Heart right ventricle (tissue), 16 donors: ENCODE results near the gene DLX5. TPM values are rescaled to one million over a fixed set of nuclear protein-coding genes. Genes with fewer than 3 reads are reported as not detected.

Experiments
- ATAC-seq, 8 donors: fragments of 200-7000 bp; cut with Tn5 transposase; one replicate each; pipeline ENCODE4 v1.9.1; 2020; ENCODE audit warnings: mild to moderate bottlenecking in 8 of 8, moderate library complexity in 8 of 8, moderate number of reproducible peaks in 1 of 8
- DNase-seq, 2 donors: peaks; one replicate each; pipeline ENCODE4 v3.0.0-alpha.2; 2020
- H3K27ac ChIP-seq, 10 donors: fragments of 200-600 bp; sonication (generic) in 2 of 10; one replicate each; pipeline versions ENCODE4 v1.5.0 to v1.8.0; 2020 to 2022; ENCODE audit warnings: mild to moderate bottlenecking in 3 of 10
- H3K27me3 ChIP-seq, 7 donors: fragments of 200-600 bp; one replicate each; pipeline ENCODE4 v1.8.0; 2021 to 2022; ENCODE audit warnings: mild to moderate bottlenecking in 2 of 7
- H3K36me3 ChIP-seq, 9 donors: fragments of 200-600 bp; sonication (generic) in 1 of 9; one replicate each; pipeline versions ENCODE4 v1.5.0 to v1.8.0; 2020 to 2022; ENCODE audit warnings: mild to moderate bottlenecking in 2 of 9
- H3K4me1 ChIP-seq, 9 donors: fragments of 200-600 bp; sonication (generic) in 1 of 9; one replicate each; pipeline versions ENCODE4 v1.5.0 to v1.8.0; 2020 to 2022; ENCODE audit warnings: mild to moderate bottlenecking in 4 of 9
- H3K4me3 ChIP-seq, 10 donors: fragments of 200-600 bp; sonication (generic) in 2 of 10; one replicate each; pipeline versions ENCODE4 v1.5.0 to v1.8.0; 2020 to 2022; ENCODE audit warnings: mild to moderate bottlenecking in 7 of 10, moderate library complexity in 2 of 10
- H3K9me3 ChIP-seq, 11 donors: fragments of 200-600 bp in 10 of 11; sonication (generic) in 2 of 11; one replicate each; pipeline versions ENCODE4 v1.5.0 to v1.8.0; 2013 to 2022; ENCODE audit warnings: mild to moderate bottlenecking in 2 of 11, control low read depth in 1 of 11, moderate library complexity in 1 of 11
- WGBS, 2 donors: extraction: QIAGEN DNeasy Blood & Tissue Kit; methylation state at CpG; one replicate each; pipeline ENCODE4 v1.1.7; 2013; ENCODE audit warnings: inconsistent platforms in 1 of 2; 5-methylcytosine and 5-hydroxymethylcytosine counted together
- intact Hi-C, 10 donors: fragments of 100-400 bp; cut with DNase I; formaldehyde crosslinking; loops; one replicate each; pipeline versions ENCODE4 v1.11.1 to v1.14.2; 2022
- polyA plus RNA-seq, 2 donors: library from polyadenylated mRNA; stranded (reverse); fragments of 200-250 nt; gene quantifications; one replicate each; pipeline ENCODE4 v1.2.3, GENCODE V29; 2013
- total RNA-seq, 10 donors: library from RNA; stranded (reverse); fragmentation: NEBNext Ultra II Directional in 3 of 10; extraction: Animal tissue kit (Norgen Biotek cat#: 25700) in 3 of 10; gene quantifications; one replicate each; pipeline versions ENCODE4 v1.2.1 to v1.2.4, GENCODE V29; 2021 to 2023
- TF ChIP-seq, protein P1 (sequence below), 9 donors: fragments of 200-600 bp; sonication (generic) in 2 of 9; IDR thresholded peaks; one replicate each; pipeline versions ENCODE4 v1.5.0 to v1.8.0; 2021 to 2022; ENCODE audit warnings: antibody characterized with exemption in 9 of 9, mild to moderate bottlenecking in 5 of 9, moderate library complexity in 1 of 9
- donor health status: Arrhythmogenic right ventricular cardiomyopathy.
- donor health status: ischemic (EF 13 %, LVEDD 7.1; RV severe dilation, severe dysfunction).
- donor health status: healthy with polysubstance abuse.
- donor health status: DM: no; HTN: yes; CAD: no.
- donor health status: DM: no; HTN: no; CAD: no.
- donor health status: ischemic (EF 25% LVEDD 6.9; RV normal size, moderate dysfunction).
- donor health status: ischemic (EF 25% LVEDD 5.7; RV mildly dilated, moderate dysfunction).
- donor health status: healthy.
- donor health status: DM: yes; HTN: yes; CAD: no.
- donor health status: Ischemic cardiomyopathy.
- donor health status: ischemic (EF 35%, LVEDD 5.7; RV mildly dilated, moderate dysfunction).
- donor health status: nonischemic (EF 11% LVEDD 7.7; RV severe dilation, severe dysfunction).
- donor health status: DM: yes; HTN: yes; CAD: no.
- donor health status: PGD.
- donor health status: ischemic (EF 29% LVEDD 5.4; RV normal size, mild dysfunction).
- donor health status: nonischemic (EF 23%, LVEDD 6.1; RV moderate dilation, normal function).

DLX5 gene
- total and polyA plus RNA-seq, 12 donors: 0.09 TPM; not detected in 11

DNA sequence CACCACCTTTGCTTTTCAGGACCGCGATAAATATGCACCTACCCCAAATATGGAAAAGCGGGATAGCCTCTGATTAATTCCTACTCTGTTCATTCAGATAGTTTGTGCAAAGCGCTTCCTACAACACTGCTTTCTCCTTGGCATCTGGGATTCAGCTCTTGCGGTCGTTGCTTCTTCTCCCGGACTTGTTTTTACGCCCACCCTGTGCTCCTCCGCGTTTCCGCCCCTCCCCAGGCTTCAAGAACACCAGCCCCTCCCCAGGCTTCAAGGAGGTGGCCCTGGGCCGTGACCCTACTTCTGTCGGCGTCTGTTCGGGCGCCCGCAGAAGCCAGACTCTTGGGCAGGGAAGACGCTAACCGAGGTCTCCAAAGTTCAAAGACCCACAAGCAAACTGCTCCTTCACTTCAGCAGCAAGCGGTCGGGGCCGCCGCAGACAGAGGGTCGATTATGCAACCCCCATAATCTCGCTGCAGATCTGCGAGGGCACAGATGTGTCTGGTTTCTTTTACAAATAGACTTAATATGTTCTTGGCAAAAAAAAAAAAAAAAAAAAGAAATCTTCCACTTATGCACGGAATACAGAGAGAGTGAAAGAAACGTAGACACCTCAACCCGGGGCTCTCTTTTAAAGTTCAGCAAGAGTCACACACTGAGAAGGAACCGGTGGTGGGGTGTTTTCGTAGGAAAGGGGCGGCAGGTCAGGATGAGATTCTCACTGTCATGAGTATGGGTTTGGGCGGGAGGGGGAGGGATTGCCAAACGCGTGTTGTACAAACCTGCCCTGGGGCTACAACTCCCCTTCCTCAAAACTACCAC, 1.9 kb downstream of the DLX5 start:
- DNase-seq: no peak
- no peak overlapping the region for H3K27ac ChIP-seq
- ATAC-seq: no peak
- no peaks in the 10 kb centered on the region for H3K36me3 ChIP-seq
- TF ChIP-seq, protein P1, sequence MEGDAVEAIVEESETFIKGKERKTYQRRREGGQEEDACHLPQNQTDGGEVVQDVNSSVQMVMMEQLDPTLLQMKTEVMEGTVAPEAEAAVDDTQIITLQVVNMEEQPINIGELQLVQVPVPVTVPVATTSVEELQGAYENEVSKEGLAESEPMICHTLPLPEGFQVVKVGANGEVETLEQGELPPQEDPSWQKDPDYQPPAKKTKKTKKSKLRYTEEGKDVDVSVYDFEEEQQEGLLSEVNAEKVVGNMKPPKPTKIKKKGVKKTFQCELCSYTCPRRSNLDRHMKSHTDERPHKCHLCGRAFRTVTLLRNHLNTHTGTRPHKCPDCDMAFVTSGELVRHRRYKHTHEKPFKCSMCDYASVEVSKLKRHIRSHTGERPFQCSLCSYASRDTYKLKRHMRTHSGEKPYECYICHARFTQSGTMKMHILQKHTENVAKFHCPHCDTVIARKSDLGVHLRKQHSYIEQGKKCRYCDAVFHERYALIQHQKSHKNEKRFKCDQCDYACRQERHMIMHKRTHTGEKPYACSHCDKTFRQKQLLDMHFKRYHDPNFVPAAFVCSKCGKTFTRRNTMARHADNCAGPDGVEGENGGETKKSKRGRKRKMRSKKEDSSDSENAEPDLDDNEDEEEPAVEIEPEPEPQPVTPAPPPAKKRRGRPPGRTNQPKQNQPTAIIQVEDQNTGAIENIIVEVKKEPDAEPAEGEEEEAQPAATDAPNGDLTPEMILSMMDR (IDR thresholded peaks at IDR 0.05): no peak
- no peak overlapping the region for H3K4me3 ChIP-seq
- H3K9me3 ChIP-seq: no peaks in the 10 kb centered on the region
- peaks cover 30 to 100% (median 99%) of the 10 kb centered on the region in 7 donors for H3K27me3 ChIP-seq
- intact Hi-C loops: loop anchor here in 6 of 10 donors (5.0 to 10.0 kb wide), 4 partner anchors 608 to 1108 kb away; no protein-coding TSS in a partner anchor
- 7% methylated on average over 35 of the region's 35 CpGs for WGBS, 2 donors
- peaks cover 2 to 70% (median 49%) of the 10 kb centered on the region in 9 donors for H3K4me1 ChIP-seq

DNA sequence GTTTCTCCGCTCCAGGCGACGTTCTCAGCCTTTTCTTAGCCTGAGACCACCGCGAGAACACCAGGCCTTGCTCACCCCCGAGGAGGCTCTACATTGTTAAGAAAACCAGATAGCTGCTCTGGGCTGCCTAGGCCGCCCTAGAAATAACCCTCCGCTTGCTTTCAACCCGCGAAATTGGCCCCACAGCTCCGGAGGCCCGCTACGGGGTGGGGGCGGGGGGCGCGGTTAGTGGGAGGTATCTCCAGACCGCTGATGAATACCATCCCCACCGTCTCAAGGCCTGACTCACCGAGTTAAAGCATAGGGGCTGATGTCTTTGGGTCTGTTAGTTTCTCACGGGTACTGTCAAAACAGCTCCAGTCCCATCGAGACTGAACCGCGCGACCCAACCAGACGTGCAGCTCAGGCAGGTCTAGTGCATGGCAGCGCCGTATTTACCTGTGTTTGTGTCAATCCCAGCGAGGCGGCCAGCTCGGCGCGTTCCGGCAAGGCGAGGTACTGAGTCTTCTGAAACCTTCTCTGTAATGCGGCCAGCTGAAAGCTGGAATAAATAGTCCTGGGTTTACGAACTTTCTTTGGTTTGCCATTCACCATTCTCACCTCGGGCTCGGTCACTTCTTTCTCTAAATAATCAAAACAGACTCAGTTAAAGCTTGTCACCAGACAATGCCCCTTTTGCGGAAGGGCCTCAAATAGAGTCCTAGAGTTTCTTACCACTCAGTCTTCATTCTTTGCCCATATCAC, 2.7 kb downstream of the DLX5 start:
- no peak for DNase-seq
- no peak overlapping the region for H3K27ac ChIP-seq
- H3K36me3 ChIP-seq: no peaks in the 10 kb centered on the region
- no peak for ATAC-seq
- TF ChIP-seq, protein P1 (IDR thresholded peaks at IDR 0.05): no peak
- peaks cover 6 to 69% (median 50%) of the 10 kb centered on the region in 9 donors for H3K4me1 ChIP-seq
- 7 to 13% methylated on average over 39 of the region's 39 CpGs for WGBS, 2 donors
- H3K27me3 ChIP-seq: peaks cover 35 to 100% (median 100%) of the 10 kb centered on the region in 7 donors
- H3K9me3 ChIP-seq: no peaks in the 10 kb centered on the region
- intact Hi-C loops: loop anchor here in 6 of 10 donors (5.0 to 10.0 kb wide), 4 partner anchors 607 to 1107 kb away; no protein-coding TSS in a partner anchor
- peak overlapping the region in 2 of 10 donors; percentile 16 to 21 for H3K4me3 ChIP-seq

DNA sequence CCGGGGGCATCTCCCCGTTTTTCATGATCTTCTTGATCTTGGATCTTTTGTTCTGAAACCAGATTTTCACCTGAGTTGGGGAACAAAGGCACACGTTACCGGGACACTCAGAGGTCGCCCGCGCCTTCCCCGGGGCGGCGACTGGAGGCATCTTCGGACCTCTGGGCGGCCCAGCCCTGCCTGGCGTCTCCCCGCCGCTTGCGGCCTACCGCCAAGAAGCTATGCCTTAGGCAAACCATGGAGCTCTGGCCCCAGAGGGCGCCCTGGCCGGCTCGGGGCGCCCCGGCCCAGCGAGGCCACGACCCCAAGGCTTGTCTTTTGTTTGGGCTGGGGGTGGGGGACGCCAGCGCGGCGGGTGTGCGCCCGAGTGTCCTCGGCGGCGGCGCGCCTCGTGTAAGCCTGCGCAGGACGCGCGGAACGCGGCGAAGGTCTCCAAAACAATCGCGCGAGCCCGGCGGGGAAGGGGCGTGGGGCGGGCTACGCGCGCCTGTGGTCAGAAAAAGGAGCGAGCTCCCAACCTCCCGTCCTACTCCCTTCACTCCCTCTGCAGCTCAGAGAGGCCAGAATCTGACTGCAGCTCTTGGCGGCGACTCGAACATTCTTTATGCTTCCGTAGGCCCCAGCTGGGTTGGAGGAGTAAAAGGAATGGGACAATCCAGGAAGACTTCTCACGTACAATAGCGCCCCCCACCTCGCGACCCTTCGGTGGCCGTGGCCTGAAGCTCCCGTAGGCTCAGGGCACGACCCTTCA, 3.5 kb downstream of the DLX5 start:
- Histone ChIP-seq H3K9me3 (no peaks in the 10 kb centered on the region), H3K27me3 (peaks cover 42 to 100% (median 100%) of the 10 kb centered on the region in 7 donors), H3K27ac (no peak overlapping the region), H3K4me3 (peak overlapping the region in 4 of 10 donors; percentile 6 to 22 (median 18)), H3K36me3 (no peaks in the 10 kb centered on the region), H3K4me1 (peaks cover 6 to 68% (median 47%) of the 10 kb centered on the region in 9 donors)
- WGBS, 2 donors: 0 to 8% methylated on average over 67 of the region's 67 CpGs
- ATAC-seq (no peak), DNase-seq (no peak)
- TF ChIP-seq, protein P1 (IDR thresholded peaks at IDR 0.05): no peak
- intact Hi-C loops: loop anchor here in 6 of 10 donors (5.0 to 10.0 kb wide), 4 partner anchors 606 to 1106 kb away; no protein-coding TSS in a partner anchor
